D721Med (cell line): ENCODE results near the gene CHD6.

Source experiments
- DNase-seq: peaks from one replicate; pipeline ENCODE4 v3.0.0; 2011; ENCODE audit warnings: low spot score; ENCODE audit not compliant: insufficient read length
- FAIRE-seq: peaks from 2 replicates; lab custom pipeline; 2011; peaks lifted over from hg19 to GRCh38; lab: Jason Lieb, UNC
- TF ChIP-seq, protein P1 (sequence below): IDR thresholded peaks from 2 replicates; pipeline ENCODE4 v1.5.1; 2012; ENCODE audit warnings: mild to moderate bottlenecking, control low read depth; ENCODE audit not compliant: insufficient read depth; ENCODE audit errors: missing control alignments

Gene CHD6

DNA sequence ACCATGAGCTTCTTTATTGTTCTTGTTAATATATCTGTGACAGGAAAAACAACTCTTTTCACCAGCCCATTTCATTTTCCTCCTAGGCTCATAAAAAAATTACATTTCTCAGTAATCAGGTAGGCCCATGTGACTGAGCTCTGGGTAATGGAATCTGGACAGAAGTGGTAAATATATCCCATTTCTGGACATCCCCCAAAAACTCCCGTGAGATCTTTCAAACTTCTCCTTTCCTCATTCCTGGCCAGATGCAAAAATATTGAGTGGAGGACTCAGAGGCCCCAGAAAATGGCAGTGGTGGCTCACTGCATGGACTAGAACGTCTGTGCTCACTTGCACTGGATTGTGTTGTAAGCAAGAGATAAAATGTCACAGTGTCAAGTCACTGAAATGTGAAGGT, 3.8 kb upstream of the CHD6 start:
- TF ChIP-seq, protein P1, sequence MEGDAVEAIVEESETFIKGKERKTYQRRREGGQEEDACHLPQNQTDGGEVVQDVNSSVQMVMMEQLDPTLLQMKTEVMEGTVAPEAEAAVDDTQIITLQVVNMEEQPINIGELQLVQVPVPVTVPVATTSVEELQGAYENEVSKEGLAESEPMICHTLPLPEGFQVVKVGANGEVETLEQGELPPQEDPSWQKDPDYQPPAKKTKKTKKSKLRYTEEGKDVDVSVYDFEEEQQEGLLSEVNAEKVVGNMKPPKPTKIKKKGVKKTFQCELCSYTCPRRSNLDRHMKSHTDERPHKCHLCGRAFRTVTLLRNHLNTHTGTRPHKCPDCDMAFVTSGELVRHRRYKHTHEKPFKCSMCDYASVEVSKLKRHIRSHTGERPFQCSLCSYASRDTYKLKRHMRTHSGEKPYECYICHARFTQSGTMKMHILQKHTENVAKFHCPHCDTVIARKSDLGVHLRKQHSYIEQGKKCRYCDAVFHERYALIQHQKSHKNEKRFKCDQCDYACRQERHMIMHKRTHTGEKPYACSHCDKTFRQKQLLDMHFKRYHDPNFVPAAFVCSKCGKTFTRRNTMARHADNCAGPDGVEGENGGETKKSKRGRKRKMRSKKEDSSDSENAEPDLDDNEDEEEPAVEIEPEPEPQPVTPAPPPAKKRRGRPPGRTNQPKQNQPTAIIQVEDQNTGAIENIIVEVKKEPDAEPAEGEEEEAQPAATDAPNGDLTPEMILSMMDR, result no peak
- DNase-seq (no peak), FAIRE-seq (no peak)

DNA sequence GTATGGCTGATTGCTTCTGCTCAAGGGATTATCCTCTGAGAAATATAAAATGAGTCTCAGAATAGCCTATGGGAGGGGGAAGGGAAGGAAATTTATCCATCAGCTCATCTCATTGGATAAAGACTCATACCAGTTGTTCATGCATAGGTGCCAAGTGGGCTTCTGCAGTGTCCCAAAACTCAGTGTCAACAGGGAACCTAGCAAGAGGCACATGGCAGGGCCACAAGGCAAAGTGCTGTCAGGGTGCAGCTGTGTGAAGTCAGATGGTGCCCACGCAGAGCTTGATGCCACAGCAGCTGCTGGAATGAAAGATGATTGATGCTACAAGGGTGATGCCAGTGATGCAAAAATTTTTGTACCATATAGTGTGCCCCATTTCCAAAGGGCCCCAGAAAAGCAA, 3.2 kb upstream of the CHD6 start:
- no peak for FAIRE-seq
- DNase-seq, result no peak
- TF ChIP-seq, protein P1, result no peak

DNA sequence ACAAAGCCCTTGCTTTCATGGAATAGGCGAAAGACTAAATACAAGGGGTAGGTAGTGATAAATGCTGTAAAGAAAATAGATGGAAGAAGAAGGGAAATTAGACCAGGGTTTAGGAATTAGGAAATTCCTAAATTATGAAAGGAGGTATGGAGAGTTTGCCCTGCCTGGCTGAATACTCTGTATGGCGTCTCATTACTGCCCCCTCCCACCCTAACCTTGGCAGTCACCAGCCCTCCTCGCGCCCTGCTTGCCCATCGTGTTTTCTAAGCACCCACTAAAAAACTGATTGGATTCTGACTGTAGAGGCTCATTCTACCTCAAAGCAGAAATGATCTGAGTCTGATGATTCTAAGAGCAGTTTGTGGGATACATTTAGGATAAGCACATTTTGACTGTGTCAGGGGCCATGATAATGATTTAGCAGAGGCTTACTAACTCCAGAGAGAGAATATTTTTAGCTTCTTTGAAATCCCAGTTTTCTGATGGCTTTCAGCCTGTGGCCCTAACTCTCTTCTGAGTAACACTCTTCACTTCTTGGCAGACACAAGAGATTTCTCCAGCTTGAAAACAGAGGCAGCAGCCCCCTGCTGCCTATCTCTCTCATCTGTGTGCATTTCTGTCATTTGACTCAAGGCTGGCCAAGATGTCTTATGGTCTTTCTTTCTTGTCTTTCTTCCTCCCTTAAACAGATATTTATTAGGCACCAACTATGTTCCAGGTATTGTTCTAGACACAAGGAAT, 1.4 kb upstream of the CHD6 start:
- DNase-seq (no peak), FAIRE-seq (no peak)
- TF ChIP-seq, protein P1, result no peak

DNA sequence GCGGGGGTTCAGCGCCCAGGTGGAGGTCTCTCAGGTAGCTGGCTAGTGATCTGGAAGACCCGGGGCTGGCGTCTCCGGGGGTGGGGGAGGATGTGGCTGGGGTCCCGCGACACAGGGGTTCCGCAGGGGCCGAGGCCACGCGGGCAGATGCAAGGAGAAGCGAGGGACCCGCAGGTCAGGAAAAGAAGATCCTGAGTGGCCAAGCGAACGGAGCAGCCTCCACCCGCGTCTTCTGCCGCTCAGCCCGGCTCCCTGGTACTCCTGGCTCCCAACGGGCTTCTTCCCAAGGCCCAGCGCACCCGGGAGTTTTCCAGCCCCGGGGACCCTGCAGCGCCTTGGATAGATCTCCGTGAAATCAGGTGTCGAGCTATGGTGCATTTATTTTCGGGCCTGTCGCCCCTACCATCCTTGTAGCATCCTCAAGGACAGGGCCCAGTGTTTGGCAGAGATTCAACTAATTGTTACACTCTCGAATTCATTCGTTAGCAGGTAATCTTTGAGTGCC, 682 bp upstream of the CHD6 start:
- TF ChIP-seq, protein P1, result no peak
- FAIRE-seq (no peak), DNase-seq (no peak)

DNA sequence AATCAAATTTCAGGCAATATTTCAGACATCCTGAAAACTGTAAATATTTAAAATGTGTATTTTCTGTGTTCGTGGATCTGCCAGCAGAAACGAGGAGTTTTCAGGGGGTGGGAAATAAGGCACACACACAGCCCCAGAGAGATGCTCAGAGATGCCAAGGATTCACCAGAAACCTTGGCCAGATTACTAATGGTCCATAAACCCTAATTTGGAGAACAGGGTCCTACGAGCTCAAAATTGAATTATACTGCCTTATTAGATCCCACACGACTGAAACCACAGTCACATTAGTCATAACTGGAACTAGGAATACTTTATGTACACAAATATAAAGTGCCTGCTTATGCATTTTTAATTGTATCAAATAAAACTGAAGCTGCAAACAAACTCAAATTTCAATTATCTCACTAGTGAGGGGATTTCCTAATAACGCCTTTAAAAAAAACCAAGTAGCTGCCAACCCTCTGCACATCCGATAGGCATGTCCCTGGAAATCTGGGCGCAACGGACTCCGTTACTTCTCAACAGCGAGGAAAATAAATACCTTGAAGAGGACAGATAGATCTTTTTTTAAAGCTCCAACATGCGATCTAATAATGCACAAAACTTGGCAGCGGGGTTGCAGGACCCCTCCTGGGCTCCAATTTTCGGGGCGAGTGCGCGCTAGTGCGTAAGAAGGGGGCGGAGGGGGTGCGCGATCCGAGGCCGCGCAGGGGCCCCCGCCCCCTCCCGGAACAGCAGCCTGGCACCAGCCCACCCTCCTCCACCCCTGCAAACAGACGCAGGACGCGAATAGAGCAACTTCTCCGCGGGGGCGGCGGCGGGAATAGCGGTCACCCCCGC, 897 bp downstream of the CHD6 start:
- TF ChIP-seq, protein P1, result no peak
- no peak for DNase-seq
- FAIRE-seq, result no peak

DNA sequence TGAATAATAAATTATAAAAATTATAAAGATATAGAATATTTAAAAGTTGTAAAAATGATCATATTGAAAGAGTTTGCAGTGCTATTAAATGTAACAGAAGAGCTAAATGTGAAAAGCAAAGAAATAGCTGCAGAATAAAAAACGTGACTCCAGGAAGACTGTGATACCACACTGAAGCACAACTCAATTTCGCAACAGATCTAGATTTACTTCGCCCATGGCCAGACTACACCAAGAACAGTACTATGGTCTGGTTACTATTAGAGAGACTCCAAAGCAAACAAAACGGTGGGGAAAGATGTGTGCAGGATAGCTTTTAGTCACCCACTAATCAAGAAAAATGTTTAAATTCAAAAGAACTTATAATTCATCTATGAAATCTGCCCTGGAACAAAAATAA, 1.9 kb downstream of the CHD6 start:
- DNase-seq (no peak), FAIRE-seq (no peak)
- TF ChIP-seq, protein P1, result no peak
